ENCODE data around the gene FKBP10. TPM values are rescaled to one million over a fixed set of nuclear protein-coding genes. Genes with fewer than 3 reads are reported as not detected.

FKBP10 gene
- total RNA-seq, 1 experiment from 2014 or later: 174 TPM

Other genes with a start within 250 kb of the FKBP10 start
- gene KRT9, start 240.9 kb upstream of the FKBP10 start, total RNA-seq (2014; rRNA removed; shearing (Covaris generic)): not detected in 2 replicates
- 0.27 TPM in 1 of 2 replicates, not detected in the other for gene KRT14, start 226.1 kb upstream of the FKBP10 start, total RNA-seq (2014; rRNA removed; shearing (Covaris generic))
- 0.15 and 0.34 TPM in 2 replicates for gene KRT16, start 200.2 kb upstream of the FKBP10 start, total RNA-seq (2014; rRNA removed; shearing (Covaris generic))
- gene KRT17, start 188.4 kb upstream of the FKBP10 start, total RNA-seq (2014; rRNA removed; shearing (Covaris generic)): 6.7 and 8.5 TPM in 2 replicates
- 54.4 and 64.1 TPM in 2 replicates for gene EIF1, start 124.1 kb upstream of the FKBP10 start, total RNA-seq (2014; rRNA removed; shearing (Covaris generic))
- not detected in 2 replicates for gene GAST, start 100.7 kb upstream of the FKBP10 start, total RNA-seq (2014; rRNA removed; shearing (Covaris generic))
- gene HAP1, start 78.4 kb upstream of the FKBP10 start, total RNA-seq (2014; rRNA removed; shearing (Covaris generic)): 0.05 and 0.07 TPM in 2 replicates
- 17.4 and 24.5 TPM in 2 replicates for gene JUP, start 26.3 kb upstream of the FKBP10 start, total RNA-seq (2014; rRNA removed; shearing (Covaris generic))
- 51.6 and 88.8 TPM in 2 replicates for gene P3H4, start 1.1 kb upstream of the FKBP10 start, total RNA-seq (2014; rRNA removed; shearing (Covaris generic))
- 54.9 and 56.2 TPM in 2 replicates for gene NT5C3B, start 23.2 kb downstream of the FKBP10 start, total RNA-seq (2014; rRNA removed; shearing (Covaris generic))
- gene KLHL10, start 24.8 kb downstream of the FKBP10 start, total RNA-seq (2014; rRNA removed; shearing (Covaris generic)): not detected in 2 replicates
- gene KLHL11, start 52.4 kb downstream of the FKBP10 start, total RNA-seq (2014; rRNA removed; shearing (Covaris generic)): 12.1 and 17.1 TPM in 2 replicates
- 103 and 151 TPM in 2 replicates for gene ACLY, start 105.9 kb downstream of the FKBP10 start, total RNA-seq (2014; rRNA removed; shearing (Covaris generic))
- 0.27 and 1.7 TPM in 2 replicates for gene ODAD4, start 117.6 kb downstream of the FKBP10 start, total RNA-seq (2014; rRNA removed; shearing (Covaris generic))
- gene CNP, start 153.8 kb downstream of the FKBP10 start, total RNA-seq (2014; rRNA removed; shearing (Covaris generic)): 65.8 and 108 TPM in 2 replicates
- gene DNAJC7, start 204.4 kb downstream of the FKBP10 start, total RNA-seq (2014; rRNA removed; shearing (Covaris generic)): 66.6 TPM in 2 replicates
- 46.5 and 48.8 TPM in 2 replicates for gene NKIRAS2, start 207.1 kb downstream of the FKBP10 start, total RNA-seq (2014; rRNA removed; shearing (Covaris generic))
- gene C17orf113, start 237.6 kb downstream of the FKBP10 start, total RNA-seq (2014; rRNA removed; shearing (Covaris generic)): 0.17 and 0.44 TPM in 2 replicates

Measured in M059J (cell line).